Tibial artery (tissue), 4 donors: Measurements from ENCODE around the gene SHMT2.

Source experiments
- DNase-seq, 2 donors: peaks; one replicate each; pipeline ENCODE4 v3.0.0-alpha.2; 2019
- H3K27ac ChIP-seq, 2 donors: fragments of 200-600 bp; sonication (generic) in 1 of 2; 1 replicate in 1 of 2; 2 replicates in 1 of 2; pipeline ENCODE4 v1.5.1; 2018 to 2019; ENCODE audit warnings: mild to moderate bottlenecking in 1 of 2
- H3K27me3 ChIP-seq, 2 donors: fragments of 200-600 bp; sonication (generic) in 1 of 2; one replicate each; pipeline versions ENCODE4 v1.5.1 to v1.6.0; 2016 to 2019
- H3K36me3 ChIP-seq, 3 donors: fragments of 200-600 bp; sonication (generic) in 2 of 3; one replicate each; pipeline ENCODE4 v1.5.1; 2016 to 2019; ENCODE audit warnings: mild to moderate bottlenecking in 2 of 3
- H3K4me1 ChIP-seq, 4 donors: fragments of 200-600 bp; sonication (generic) in 2 of 4; 1 replicate in 3 of 4; 2 replicates in 1 of 4; pipeline ENCODE4 v1.5.1; 2016 to 2019
- H3K4me3 ChIP-seq, 2 donors: fragments of 200-600 bp; sonication (generic) in 1 of 2; 1 replicate in 1 of 2; 2 replicates in 1 of 2; pipeline ENCODE4 v1.5.1; 2018 to 2019; ENCODE audit warnings: mild to moderate bottlenecking in 2 of 2
- H3K9me3 ChIP-seq, 3 donors: fragments of 200-600 bp; sonication (generic) in 1 of 3; one replicate each; pipeline ENCODE4 v1.5.1; 2016 to 2019
- CTCF ChIP-seq, 2 experiments: fragments of 200-600 bp in 1 of 2; fragments of 450-650 bp in 1 of 2; IDR thresholded peaks; one replicate each; pipeline ENCODE4 v1.5.1; 2017 to 2019; ENCODE audit warnings: antibody characterized with exemption in 2 of 2, mild to moderate bottlenecking in 1 of 2, moderate library complexity in 1 of 2
- intact Hi-C: fragments of 100-400 bp; cut with DNase I; formaldehyde crosslinking; loops from one replicate; pipeline ENCODE4 v1.15.0; 2023; ENCODE audit warnings: low total_unique reads

The SHMT2 gene

GRCh38 chr12:57188090-57188425 lies 41.5 kb upstream of the SHMT2 start:
- intact Hi-C loops: no loop called here
- H3K27ac ChIP-seq: no peak overlapping the region
- TF ChIP-seq CTCF (IDR thresholded peaks at IDR 0.05): no peak

GRCh38 chr12:57190037-57190436 lies 39.5 kb upstream of the SHMT2 start:
- no peak for DNase-seq
- Histone ChIP-seq H3K36me3 (peaks cover 96 to 100% (median 100%) of the 10 kb centered on the region in 3 donors), H3K27ac (no peak overlapping the region), H3K4me3 (no peak overlapping the region), H3K4me1 (no peaks in the 10 kb centered on the region), H3K9me3 (no peaks in the 10 kb centered on the region), H3K27me3 (no peaks in the 10 kb centered on the region)
- intact Hi-C loops: no loop called here
- TF ChIP-seq CTCF (IDR thresholded peaks at IDR 0.05): no peak

More at GRCh38 chr12:57188090-57188425, 41.5 kb upstream of the SHMT2 start:
- Histone ChIP-seq H3K36me3 (peaks cover 95 to 100% (median 99%) of the 10 kb centered on the region in 3 donors), H3K9me3 (no peaks in the 10 kb centered on the region), H3K4me1 (no peaks in the 10 kb centered on the region), H3K4me3 (no peak overlapping the region), H3K27me3 (no peaks in the 10 kb centered on the region)
- DNase-seq: no peak

- intact Hi-C loops: no loop called here
- no peaks in the 10 kb centered on the region for H3K27me3 ChIP-seq
- peaks cover 96 to 100% (median 100%) of the 10 kb centered on the region in 3 donors for H3K36me3 ChIP-seq
- DNase-seq: no peak
- H3K4me1 ChIP-seq: no peaks in the 10 kb centered on the region
- H3K27ac ChIP-seq: no peak overlapping the region
- no peak for TF ChIP-seq CTCF (IDR thresholded peaks at IDR 0.05)
- H3K4me3 ChIP-seq: no peak overlapping the region
- H3K9me3 ChIP-seq: no peaks in the 10 kb centered on the region
Measured at GRCh38 chr12:57190821-57191220, 38.7 kb upstream of the SHMT2 start.

GRCh38 chr12:57191410-57191809 lies 38.1 kb upstream of the SHMT2 start:
- no peaks in the 10 kb centered on the region for H3K9me3 ChIP-seq
- TF ChIP-seq CTCF (IDR thresholded peaks at IDR 0.05): no peak
- H3K36me3 ChIP-seq: peaks cover 96 to 100% (median 100%) of the 10 kb centered on the region in 3 donors
- no peak overlapping the region for H3K27ac ChIP-seq
- no peak overlapping the region for H3K4me3 ChIP-seq
- no peaks in the 10 kb centered on the region for H3K27me3 ChIP-seq
- intact Hi-C loops: no loop called here
- no peaks in the 10 kb centered on the region for H3K4me1 ChIP-seq
- no peak for DNase-seq

GRCh38 chr12:57192920-57193319 lies 36.6 kb upstream of the SHMT2 start:
- no peaks in the 10 kb centered on the region for H3K9me3 ChIP-seq
- H3K4me3 ChIP-seq: no peak overlapping the region
- no peaks in the 10 kb centered on the region for H3K4me1 ChIP-seq
- no peak for TF ChIP-seq CTCF (IDR thresholded peaks at IDR 0.05)
- H3K27me3 ChIP-seq: no peaks in the 10 kb centered on the region
- no peak for DNase-seq
- H3K36me3 ChIP-seq: peaks cover 97 to 100% (median 100%) of the 10 kb centered on the region in 3 donors
- no peak overlapping the region for H3K27ac ChIP-seq
- intact Hi-C loops: no loop called here

GRCh38 chr12:57193706-57194245 lies 35.7 kb upstream of the SHMT2 start:
- H3K27me3 ChIP-seq: no peaks in the 10 kb centered on the region
- intact Hi-C loops: no loop called here
- H3K9me3 ChIP-seq: no peaks in the 10 kb centered on the region
- no peak for TF ChIP-seq CTCF (IDR thresholded peaks at IDR 0.05)
- no peak overlapping the region for H3K27ac ChIP-seq
- DNase-seq: no peak
- no peaks in the 10 kb centered on the region for H3K4me1 ChIP-seq
- peaks cover 99 to 100% (median 100%) of the 10 kb centered on the region in 3 donors for H3K36me3 ChIP-seq
- no peak overlapping the region for H3K4me3 ChIP-seq
